Measurements from ENCODE around the gene CTDSPL.
"Not testable (repeated sequence)": the region's sequence is repeated elsewhere in the genome, so short reads cannot be mapped to it uniquely, and the experiment has no call there.

The CTDSPL gene

GRCh38 chr3:38030126-38031021, 168.7 kb downstream of the CTDSPL start:
- Histone ChIP-seq H2AFZ (ENCODE audit: low read depth, low read length) (no peak overlapping the region), H3K27me3 (ENCODE audit: insufficient read depth, low read length, poor library complexity) (no peaks in the 10 kb centered on the region), H3K27ac (ENCODE audit: low read length) (no peak overlapping the region), H3K9ac (ENCODE audit: low read depth, low read length) (no peak overlapping the region), H3K36me3 (ENCODE audit: insufficient read depth, low read length) (no peaks in the 10 kb centered on the region), H3K4me1 (ENCODE audit: insufficient read depth, low read length) (peaks cover 7% of the 10 kb centered on the region), H3K9me3 (ENCODE audit: insufficient read depth, low read length, severe bottlenecking) (no peaks in the 10 kb centered on the region), H4K20me1 (ENCODE audit: insufficient read depth, low read length) (no peaks in the 10 kb centered on the region), H3K79me2 (ENCODE audit: insufficient read depth, low read length) (no peaks in the 10 kb centered on the region), H3K4me2 (ENCODE audit: insufficient read depth, low read length) (no peak overlapping the region), H3K4me3 (ENCODE audit: low read depth in 1 of 2, low read length in 2 of 2) (no peak overlapping the region)
- DNase-seq (no peak), ATAC-seq (ENCODE audit: insufficient read depth, low read depth) (peak; percentile 5; the same call in 1 of the 3 replicates)
- no peak for TF ChIP-seq EZH2 (IDR thresholded peaks at IDR 0.05; ENCODE audit: borderline replicate concordance, low read depth, low read length, severe bottlenecking)
- no peak for TF ChIP-seq CTCF (IDR thresholded peaks at IDR 0.05; ENCODE audit: borderline replicate concordance, extremely low read depth, low read length, poor library complexity, severe bottlenecking)

GRCh38 chr3:38031022-38031994, 169.6 kb downstream of the CTDSPL start:
- Histone ChIP-seq H3K36me3 (ENCODE audit: insufficient read depth, low read length) (no peaks in the 10 kb centered on the region), H3K27me3 (ENCODE audit: insufficient read depth, low read length, poor library complexity) (no peaks in the 10 kb centered on the region), H3K4me1 (ENCODE audit: insufficient read depth, low read length) (no peaks in the 10 kb centered on the region), H3K9ac (ENCODE audit: low read depth, low read length) (no peak overlapping the region), H3K79me2 (ENCODE audit: insufficient read depth, low read length) (no peaks in the 10 kb centered on the region), H3K4me2 (ENCODE audit: insufficient read depth, low read length) (no peak overlapping the region), H3K4me3 (ENCODE audit: low read depth in 1 of 2, low read length in 2 of 2) (no peak overlapping the region), H2AFZ (ENCODE audit: low read depth, low read length) (no peak overlapping the region), H4K20me1 (ENCODE audit: insufficient read depth, low read length) (no peaks in the 10 kb centered on the region), H3K9me3 (ENCODE audit: insufficient read depth, low read length, severe bottlenecking) (no peaks in the 10 kb centered on the region), H3K27ac (ENCODE audit: low read length) (no peak overlapping the region)
- TF ChIP-seq CTCF (IDR thresholded peaks at IDR 0.05; ENCODE audit: borderline replicate concordance, extremely low read depth, low read length, poor library complexity, severe bottlenecking) (no peak), EZH2 (IDR thresholded peaks at IDR 0.05; ENCODE audit: borderline replicate concordance, low read depth, low read length, severe bottlenecking) (no peak)
- ATAC-seq (ENCODE audit: insufficient read depth, low read depth) (peak; percentile 37; the same call in 1 of the 3 replicates), DNase-seq (no peak)

GRCh38 chr3:38032328-38032865, 170.7 kb downstream of the CTDSPL start:
- DNase-seq, result no peak
- Histone ChIP-seq H3K79me2 (ENCODE audit: insufficient read depth, low read length) (no peaks in the 10 kb centered on the region), H3K4me2 (ENCODE audit: insufficient read depth, low read length) (no peak overlapping the region), H3K4me3 (ENCODE audit: low read depth in 1 of 2, low read length in 2 of 2) (no peak overlapping the region), H3K27ac (ENCODE audit: low read length) (no peak overlapping the region), H3K9me3 (ENCODE audit: insufficient read depth, low read length, severe bottlenecking) (no peaks in the 10 kb centered on the region), H3K4me1 (ENCODE audit: insufficient read depth, low read length) (no peaks in the 10 kb centered on the region), H3K36me3 (ENCODE audit: insufficient read depth, low read length) (no peaks in the 10 kb centered on the region), H3K9ac (ENCODE audit: low read depth, low read length) (no peak overlapping the region), H4K20me1 (ENCODE audit: insufficient read depth, low read length) (no peaks in the 10 kb centered on the region), H2AFZ (ENCODE audit: low read depth, low read length) (no peak overlapping the region), H3K27me3 (ENCODE audit: insufficient read depth, low read length, poor library complexity) (no peaks in the 10 kb centered on the region)
- no peak for ATAC-seq (ENCODE audit: insufficient read depth, low read depth)
- TF ChIP-seq CTCF (IDR thresholded peaks at IDR 0.05; ENCODE audit: borderline replicate concordance, extremely low read depth, low read length, poor library complexity, severe bottlenecking), result no peak
- TF ChIP-seq EZH2 (IDR thresholded peaks at IDR 0.05; ENCODE audit: borderline replicate concordance, low read depth, low read length, severe bottlenecking), result no peak

GRCh38 chr3:38033586-38033985, 171.9 kb downstream of the CTDSPL start:
- H3K4me2 ChIP-seq (ENCODE audit: insufficient read depth, low read length); H3K4me3 ChIP-seq (ENCODE audit: low read depth in 1 of 2, low read length in 2 of 2); H3K4me1 ChIP-seq (ENCODE audit: insufficient read depth, low read length); H3K36me3 ChIP-seq (ENCODE audit: insufficient read depth, low read length); H4K20me1 ChIP-seq (ENCODE audit: insufficient read depth, low read length); H3K27me3 ChIP-seq (ENCODE audit: insufficient read depth, low read length, poor library complexity); H3K79me2 ChIP-seq (ENCODE audit: insufficient read depth, low read length); DNase-seq; H3K9ac ChIP-seq (ENCODE audit: low read depth, low read length); H3K27ac ChIP-seq (ENCODE audit: low read length); H2AFZ ChIP-seq (ENCODE audit: low read depth, low read length); H3K9me3 ChIP-seq (ENCODE audit: insufficient read depth, low read length, severe bottlenecking); ATAC-seq (ENCODE audit: insufficient read depth, low read depth): not testable (repeated sequence)
